ENCODE data around the gene EIF2AK3.
"Not testable (repeated sequence)": the region's sequence is repeated elsewhere in the genome, so short reads cannot be mapped to it uniquely, and the experiment has no call there.

Gene EIF2AK3

GRCh38 chr2:88658326-88658725 is 31.1 kb upstream of the EIF2AK3 start:
- H3K27ac ChIP-seq (ENCODE audit: low read depth, low read length), result peak overlapping the region; percentile 45; the same call in 1 of the 2 replicates
- H3K4me3 ChIP-seq (ENCODE audit: low read length), result no peak overlapping the region
- peaks cover 16% of the 10 kb centered on the region for H3K4me1 ChIP-seq (ENCODE audit: insufficient read depth, low read length)
- H3K36me3 ChIP-seq (ENCODE audit: insufficient read depth, low read length), result no peaks in the 10 kb centered on the region
- no peak overlapping the region for H3K9ac ChIP-seq (ENCODE audit: low read depth, low read length)
- WGBS, result 88% methylated on average over 2 of the region's 3 CpGs
- H3K27me3 ChIP-seq (ENCODE audit: insufficient read depth, low read length), result no peaks in the 10 kb centered on the region
- no peaks in the 10 kb centered on the region for H3K9me3 ChIP-seq (ENCODE audit: insufficient read depth, low read depth, low read length)

GRCh38 chr2:88657131-88657530 is 29.9 kb upstream of the EIF2AK3 start:
- no peak overlapping the region for H3K9ac ChIP-seq (ENCODE audit: low read depth, low read length)
- H3K36me3 ChIP-seq (ENCODE audit: insufficient read depth, low read length), result no peaks in the 10 kb centered on the region
- no peaks in the 10 kb centered on the region for H3K9me3 ChIP-seq (ENCODE audit: insufficient read depth, low read depth, low read length)
- 94% methylated on average over 2 of the region's 2 CpGs for WGBS
- H3K27me3 ChIP-seq (ENCODE audit: insufficient read depth, low read length), result no peaks in the 10 kb centered on the region
- H3K4me3 ChIP-seq (ENCODE audit: low read length), result no peak overlapping the region
- H3K27ac ChIP-seq (ENCODE audit: low read depth, low read length), result no peak overlapping the region
- peaks cover 16% of the 10 kb centered on the region for H3K4me1 ChIP-seq (ENCODE audit: insufficient read depth, low read length)

DNA sequence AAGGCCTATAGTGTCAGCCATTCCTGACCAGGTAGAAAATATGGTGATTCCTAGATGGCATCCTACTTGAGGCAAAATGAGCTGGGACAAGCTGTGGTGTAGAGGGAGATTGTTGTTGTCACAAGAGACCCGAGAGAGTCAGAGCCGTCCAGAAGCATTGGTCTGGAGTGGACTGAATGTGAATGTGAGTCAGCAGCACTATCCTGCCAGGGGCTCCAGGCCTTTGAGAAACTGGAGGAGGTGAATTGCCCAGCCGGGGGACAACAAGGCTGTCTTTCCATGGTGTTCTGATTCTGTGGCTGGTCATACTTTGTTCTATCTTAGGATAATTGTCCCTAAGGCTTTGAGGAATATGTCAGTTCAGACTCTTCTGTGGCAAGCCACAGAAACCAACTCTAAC is 29.4 kb upstream of the EIF2AK3 start:
- H3K4me1 ChIP-seq (ENCODE audit: insufficient read depth, low read length), result peaks cover 16% of the 10 kb centered on the region
- no peak overlapping the region for H3K9ac ChIP-seq (ENCODE audit: low read depth, low read length)
- no peaks in the 10 kb centered on the region for H3K36me3 ChIP-seq (ENCODE audit: insufficient read depth, low read length)
- no peak overlapping the region for H3K4me3 ChIP-seq (ENCODE audit: low read length)
- H3K9me3 ChIP-seq (ENCODE audit: insufficient read depth, low read depth, low read length), result no peaks in the 10 kb centered on the region
- H3K27ac ChIP-seq (ENCODE audit: low read depth, low read length), result no peak overlapping the region
- 80% methylated on average over 3 of the region's 3 CpGs for WGBS
- H3K27me3 ChIP-seq (ENCODE audit: insufficient read depth, low read length), result no peaks in the 10 kb centered on the region

DNA sequence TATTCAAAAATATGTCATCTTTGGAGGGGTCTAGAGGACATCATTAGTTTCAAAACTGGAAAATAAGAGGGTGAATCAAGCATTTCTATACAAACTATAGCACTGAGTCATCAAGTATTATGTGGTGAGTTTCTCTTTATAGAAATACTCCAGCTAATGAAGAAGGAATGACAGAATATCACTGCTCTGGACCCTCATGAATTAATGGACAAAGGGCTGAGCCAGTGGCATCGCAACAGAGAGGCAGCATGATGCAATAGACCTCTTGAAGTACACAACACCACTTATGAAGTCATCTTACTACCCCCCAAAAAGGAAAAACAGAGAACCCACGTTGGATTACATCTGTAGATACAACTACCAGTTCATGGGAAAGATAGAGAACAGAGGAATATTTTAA is 27.4 kb upstream of the EIF2AK3 start:
- H3K4me3 ChIP-seq (ENCODE audit: low read length), result no peak overlapping the region
- H3K36me3 ChIP-seq (ENCODE audit: insufficient read depth, low read length), result no peaks in the 10 kb centered on the region
- H3K9ac ChIP-seq (ENCODE audit: low read depth, low read length), result no peak overlapping the region
- no peaks in the 10 kb centered on the region for H3K9me3 ChIP-seq (ENCODE audit: insufficient read depth, low read depth, low read length)
- 93% methylated on average over 1 of the region's 2 CpGs for WGBS
- H3K27ac ChIP-seq (ENCODE audit: low read depth, low read length), result no peak overlapping the region
- H3K4me1 ChIP-seq (ENCODE audit: insufficient read depth, low read length), result peaks cover 14% of the 10 kb centered on the region
- H3K27me3 ChIP-seq (ENCODE audit: insufficient read depth, low read length), result no peaks in the 10 kb centered on the region

DNA sequence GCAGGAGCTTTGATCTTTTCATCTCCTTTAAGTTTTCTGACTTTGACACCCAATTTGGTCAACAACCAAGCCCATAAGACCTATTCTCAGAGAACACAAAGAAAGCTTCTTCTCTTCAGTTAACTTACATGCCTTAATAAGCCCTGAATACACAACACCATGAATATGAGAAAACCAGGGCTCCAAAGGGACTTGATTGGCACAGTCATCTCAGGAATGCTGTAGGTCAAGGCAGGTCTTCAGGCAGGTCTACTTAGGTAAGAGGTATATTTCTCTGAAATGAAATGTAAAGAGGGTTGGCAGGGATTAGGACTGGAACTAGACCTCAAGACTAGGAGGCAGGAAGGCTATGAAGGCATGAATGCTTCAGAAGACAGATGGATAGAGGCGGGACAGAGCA is 24.4 kb upstream of the EIF2AK3 start:
- Histone ChIP-seq H3K9ac (ENCODE audit: low read depth, low read length) (no peak overlapping the region), H3K27ac (ENCODE audit: low read depth, low read length) (no peak overlapping the region), H3K4me1 (ENCODE audit: insufficient read depth, low read length) (no peaks in the 10 kb centered on the region), H3K9me3 (ENCODE audit: insufficient read depth, low read depth, low read length) (no peaks in the 10 kb centered on the region), H3K36me3 (ENCODE audit: insufficient read depth, low read length) (no peaks in the 10 kb centered on the region), H3K27me3 (ENCODE audit: insufficient read depth, low read length) (no peaks in the 10 kb centered on the region), H3K4me3 (ENCODE audit: low read length) (no peak overlapping the region)
- WGBS, result 92% methylated on average over 1 of the region's 1 CpG

- not testable (repeated sequence) for H3K9me3 ChIP-seq (ENCODE audit: insufficient read depth, low read depth, low read length); H3K36me3 ChIP-seq (ENCODE audit: insufficient read depth, low read length); H3K9ac ChIP-seq (ENCODE audit: low read depth, low read length); H3K4me3 ChIP-seq (ENCODE audit: low read length); H3K27me3 ChIP-seq (ENCODE audit: insufficient read depth, low read length); H3K27ac ChIP-seq (ENCODE audit: low read depth, low read length); H3K4me1 ChIP-seq (ENCODE audit: insufficient read depth, low read length)
- WGBS, result 84% methylated on average over 2 of the region's 2 CpGs
These were observed 18.1 kb upstream of the EIF2AK3 start for GRCh38 chr2:88645291-88645882.

DNA sequence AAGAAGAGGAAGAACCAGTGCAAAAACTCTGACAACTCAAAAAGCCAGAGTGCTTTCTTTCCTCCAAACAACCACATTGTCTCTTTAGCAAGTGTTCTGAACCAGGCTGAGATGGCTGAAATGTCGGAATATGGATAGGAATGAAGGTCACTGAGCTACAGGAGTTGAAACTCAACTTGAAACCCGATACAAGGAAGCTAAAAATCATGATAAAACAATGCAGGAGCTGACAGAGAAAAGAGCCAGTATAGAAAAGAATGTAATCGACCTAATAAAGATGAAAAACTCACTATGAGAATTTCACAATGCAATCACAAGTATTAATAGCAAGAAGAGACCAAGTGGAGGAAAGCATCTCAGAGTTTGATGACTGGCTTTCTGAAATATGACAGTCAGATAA is 15.0 kb upstream of the EIF2AK3 start:
- H3K4me3 ChIP-seq (ENCODE audit: low read length), result no peak overlapping the region
- H3K9me3 ChIP-seq (ENCODE audit: insufficient read depth, low read depth, low read length), result no peaks in the 10 kb centered on the region

DNA sequence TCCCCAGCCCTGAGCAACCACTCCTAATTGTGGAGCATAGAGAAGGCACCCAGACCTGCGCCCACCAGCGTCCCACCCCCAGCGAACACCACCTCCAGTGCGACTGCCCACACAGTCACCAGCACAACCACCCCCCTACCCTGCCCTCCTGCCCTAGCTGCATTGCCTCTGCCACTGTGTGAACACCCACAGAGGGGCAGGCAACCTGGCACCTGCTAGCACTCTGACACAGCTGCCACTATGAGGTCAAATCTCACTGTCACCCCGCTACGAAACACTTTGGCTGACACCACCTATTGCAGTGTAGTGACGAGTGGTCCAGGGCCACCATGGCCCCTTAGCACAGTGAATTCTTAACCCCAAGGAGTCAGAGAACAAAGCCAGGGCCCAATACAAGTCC is 14.1 kb upstream of the EIF2AK3 start:
- H3K9ac ChIP-seq (ENCODE audit: low read depth, low read length), result no peak overlapping the region
- H3K9me3 ChIP-seq (ENCODE audit: insufficient read depth, low read depth, low read length), result no peaks in the 10 kb centered on the region
- 97% methylated on average over 7 of the region's 7 CpGs for WGBS
- H3K27me3 ChIP-seq (ENCODE audit: insufficient read depth, low read length), result no peaks in the 10 kb centered on the region
- H3K4me3 ChIP-seq (ENCODE audit: low read length), result no peak overlapping the region
- H3K4me1 ChIP-seq (ENCODE audit: insufficient read depth, low read length), result peaks cover 11% of the 10 kb centered on the region
- no peaks in the 10 kb centered on the region for H3K36me3 ChIP-seq (ENCODE audit: insufficient read depth, low read length)
- no peak overlapping the region for H3K27ac ChIP-seq (ENCODE audit: low read depth, low read length)

More for the DNA sequence above, 15.0 kb upstream of the EIF2AK3 start:
- H3K4me1 ChIP-seq (ENCODE audit: insufficient read depth, low read length), result peaks cover 11% of the 10 kb centered on the region
- H3K27me3 ChIP-seq (ENCODE audit: insufficient read depth, low read length), result no peaks in the 10 kb centered on the region
- H3K9ac ChIP-seq (ENCODE audit: low read depth, low read length), result no peak overlapping the region
- 93% methylated on average over 2 of the region's 3 CpGs for WGBS
- no peak overlapping the region for H3K27ac ChIP-seq (ENCODE audit: low read depth, low read length)
- no peaks in the 10 kb centered on the region for H3K36me3 ChIP-seq (ENCODE audit: insufficient read depth, low read length)

DNA sequence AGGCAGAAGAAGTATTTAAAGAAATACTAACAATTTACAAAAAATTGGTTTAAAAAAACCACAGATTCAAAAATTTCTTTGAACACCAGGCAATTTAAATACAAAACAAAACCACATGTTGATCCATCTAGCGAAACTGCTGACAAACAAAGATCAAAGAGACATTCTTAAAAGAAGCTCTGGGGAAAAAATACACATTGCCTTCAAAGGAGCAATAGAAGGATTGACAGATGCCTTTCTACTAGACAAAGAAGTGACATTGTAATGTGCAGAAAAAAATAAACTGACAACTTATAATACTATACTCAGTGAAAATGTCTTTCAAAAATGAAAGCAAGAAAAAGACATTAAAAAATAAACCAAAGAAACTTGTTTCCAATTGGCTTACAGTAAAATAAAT is 12.6 kb upstream of the EIF2AK3 start:
- no peaks in the 10 kb centered on the region for H3K9me3 ChIP-seq (ENCODE audit: insufficient read depth, low read depth, low read length)
- H3K9ac ChIP-seq (ENCODE audit: low read depth, low read length), result no peak overlapping the region
- no peak overlapping the region for H3K27ac ChIP-seq (ENCODE audit: low read depth, low read length)
- 75% methylated on average over 1 of the region's 1 CpG for WGBS
- H3K4me3 ChIP-seq (ENCODE audit: low read length), result no peak overlapping the region
- H3K36me3 ChIP-seq (ENCODE audit: insufficient read depth, low read length), result no peaks in the 10 kb centered on the region
- peaks cover 11% of the 10 kb centered on the region for H3K4me1 ChIP-seq (ENCODE audit: insufficient read depth, low read length)
- H3K27me3 ChIP-seq (ENCODE audit: insufficient read depth, low read length), result no peaks in the 10 kb centered on the region

GRCh38 chr2:88638743-88639142 is 11.5 kb upstream of the EIF2AK3 start:
- no peak overlapping the region for H3K4me3 ChIP-seq (ENCODE audit: low read length)
- no peak overlapping the region for H3K27ac ChIP-seq (ENCODE audit: low read depth, low read length)
- H3K36me3 ChIP-seq (ENCODE audit: insufficient read depth, low read length), result no peaks in the 10 kb centered on the region
- no peak overlapping the region for H3K9ac ChIP-seq (ENCODE audit: low read depth, low read length)
- 90% methylated on average over 3 of the region's 3 CpGs for WGBS
- H3K27me3 ChIP-seq (ENCODE audit: insufficient read depth, low read length), result no peaks in the 10 kb centered on the region
- peaks cover 11% of the 10 kb centered on the region for H3K4me1 ChIP-seq (ENCODE audit: insufficient read depth, low read length)
- H3K9me3 ChIP-seq (ENCODE audit: insufficient read depth, low read depth, low read length), result no peaks in the 10 kb centered on the region

DNA sequence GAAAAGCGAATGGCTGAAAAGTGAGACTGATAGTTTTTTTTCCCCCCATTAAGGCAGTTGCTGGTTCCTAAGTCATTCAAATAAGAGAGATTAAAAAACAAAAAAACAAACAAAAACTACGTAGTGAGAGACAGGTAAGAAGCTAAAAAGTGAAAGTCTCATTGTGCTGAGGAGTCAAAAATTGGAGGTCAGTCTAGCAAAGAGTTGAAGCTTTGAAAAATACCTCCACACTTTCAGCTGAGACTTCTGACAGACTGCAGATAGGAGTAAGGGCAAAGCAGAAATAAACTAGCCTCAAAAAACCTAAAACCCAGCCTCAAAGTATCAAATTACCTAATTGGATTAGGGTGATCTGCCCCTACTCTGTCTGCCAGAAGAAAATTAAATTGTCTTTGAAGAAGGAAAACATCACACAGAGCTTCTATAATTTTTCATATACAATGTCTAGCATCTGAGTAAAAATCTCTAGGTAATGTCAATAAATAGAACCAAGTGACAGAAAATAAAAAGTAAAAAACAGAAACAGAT is 10.9 kb upstream of the EIF2AK3 start:
- H3K36me3 ChIP-seq (ENCODE audit: insufficient read depth, low read length), result no peaks in the 10 kb centered on the region
- WGBS, result 42% methylated on average over 2 of the region's 2 CpGs
- H3K27ac ChIP-seq (ENCODE audit: low read depth, low read length), result no peak overlapping the region
- H3K9me3 ChIP-seq (ENCODE audit: insufficient read depth, low read depth, low read length), result no peaks in the 10 kb centered on the region
- H3K4me3 ChIP-seq (ENCODE audit: low read length), result no peak overlapping the region
- 0 out of 2 replicates have a peak overlapping the region, but pooled peaks have one; percentile 22 for H3K9ac ChIP-seq (ENCODE audit: low read depth, low read length)
- H3K27me3 ChIP-seq (ENCODE audit: insufficient read depth, low read length), result no peaks in the 10 kb centered on the region
- peaks cover 11% of the 10 kb centered on the region for H3K4me1 ChIP-seq (ENCODE audit: insufficient read depth, low read length)

- Histone ChIP-seq H3K4me3 (ENCODE audit: low read length) (no peak overlapping the region), H3K9me3 (ENCODE audit: insufficient read depth, low read depth, low read length) (no peaks in the 10 kb centered on the region), H3K9ac (ENCODE audit: low read depth, low read length) (0 out of 2 replicates have a peak overlapping the region, but pooled peaks have one; percentile 22), H3K27me3 (ENCODE audit: insufficient read depth, low read length) (no peaks in the 10 kb centered on the region), H3K27ac (ENCODE audit: low read depth, low read length) (no peak overlapping the region), H3K4me1 (ENCODE audit: insufficient read depth, low read length) (peaks cover 12% of the 10 kb centered on the region), H3K36me3 (ENCODE audit: insufficient read depth, low read length) (no peaks in the 10 kb centered on the region)
- 92% methylated on average over 2 of the region's 2 CpGs for WGBS
These were observed 10.2 kb upstream of the EIF2AK3 start for GRCh38 chr2:88637464-88637863.

Measured in HUES64 (cell line).